Uterus (tissue), 4 donors: ENCODE measurements around the gene FBXO15. TPM values are rescaled to one million over a fixed set of nuclear protein-coding genes. Genes with fewer than 3 reads are reported as not detected.

Experiments used
- DNase-seq, 2 donors: peaks; one replicate each; pipeline ENCODE4 v3.0.0-alpha.2; 2019 to 2020
- H3K27ac ChIP-seq, 2 donors: fragments of 200-600 bp; sonication (generic); 1 replicate in 1 of 2; 2 replicates in 1 of 2; pipeline ENCODE4 v1.5.1; 2016 to 2018
- H3K27me3 ChIP-seq, 2 donors: fragments of 200-600 bp; sonication (generic); one replicate each; pipeline ENCODE4 v1.5.1; 2018 to 2019; ENCODE audit warnings: control low read depth in 1 of 2
- H3K36me3 ChIP-seq, 2 donors: fragments of 200-600 bp; sonication (generic); one replicate each; pipeline ENCODE4 v1.5.1; 2019; ENCODE audit warnings: control low read depth in 1 of 2
- H3K4me1 ChIP-seq, 2 donors: fragments of 200-600 bp; sonication (generic); one replicate each; pipeline ENCODE4 v1.5.1; 2018 to 2019; ENCODE audit warnings: control low read depth in 1 of 2
- H3K4me3 ChIP-seq, 2 donors: fragments of 200-600 bp; sonication (generic); 1 replicate in 1 of 2; 2 replicates in 1 of 2; pipeline ENCODE4 v1.5.1; 2018 to 2019; ENCODE audit warnings: mild to moderate bottlenecking in 1 of 2
- H3K9me3 ChIP-seq, 2 donors: fragments of 200-600 bp; sonication (generic); one replicate each; pipeline ENCODE4 v1.5.1; 2019; ENCODE audit warnings: control low read depth in 1 of 2
- CTCF ChIP-seq, 4 experiments: fragments of 200-600 bp in 2 of 4; fragments of 450-650 bp in 2 of 4; sonication (generic) in 2 of 4; IDR thresholded peaks; one replicate each; pipeline ENCODE4 v1.5.1; 2016 to 2019; ENCODE audit warnings: antibody characterized with exemption in 4 of 4, mild to moderate bottlenecking in 2 of 4, moderate library complexity in 1 of 4
- POLR2A ChIP-seq, 2 donors: fragments of 450-650 bp; IDR thresholded peaks; one replicate each; pipeline ENCODE4 v1.6.1; 2016; ENCODE audit warnings: antibody characterized with exemption in 2 of 2, mild to moderate bottlenecking in 1 of 2, moderate library complexity in 1 of 2
- intact Hi-C: fragments of 100-400 bp; cut with DNase I; formaldehyde crosslinking; loops from one replicate; pipeline ENCODE4 v1.15.1; 2023; ENCODE audit warnings: low total_unique reads
- total RNA-seq, 4 donors: library from RNA; depleted of rRNA in 3 of 4; stranded (reverse); fragments of >200 nt in 3 of 4; gene quantifications; one replicate each; pipeline versions ENCODE4 v1.1.0 to v1.2.4, GENCODE V29; 2014 to 2023
- donor health status: DM: yes; HTN: yes; CAD: no.

FBXO15 gene
- total RNA-seq, 4 donors from 2014 or later: 0.76 to 3.0 TPM; not detected in 2

DNA sequence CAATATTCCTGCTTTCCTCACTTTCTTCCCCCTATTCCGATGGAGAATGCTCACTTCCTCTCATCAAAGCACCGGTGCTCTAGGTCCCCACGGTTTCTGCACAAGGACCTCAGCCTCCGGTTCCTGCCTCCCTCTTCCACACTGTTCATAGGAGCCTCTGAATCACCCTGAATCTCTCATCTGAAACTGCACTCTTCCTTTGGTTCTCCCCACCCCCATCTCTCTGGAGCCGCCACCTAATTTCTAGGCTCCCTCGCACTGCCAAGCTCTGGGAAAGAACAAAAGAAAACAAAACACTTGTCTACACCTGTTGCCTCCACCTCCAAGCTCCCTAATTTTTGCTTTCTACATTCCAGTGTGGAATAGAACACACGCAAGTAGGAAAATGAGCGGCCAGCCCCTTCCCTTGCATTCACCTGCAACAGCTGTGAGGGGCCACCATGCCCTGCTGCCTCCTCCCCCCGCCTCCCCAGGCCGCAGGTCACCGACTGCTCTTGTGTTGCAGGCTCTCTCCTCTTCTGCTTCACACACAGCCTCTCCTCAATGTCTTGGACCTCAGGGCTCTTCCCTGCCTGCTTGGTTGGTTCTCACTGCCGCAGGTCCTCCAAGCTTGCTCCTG, 9.6 kb downstream of the FBXO15 start:
- Histone ChIP-seq H3K9me3 (no peaks in the 10 kb centered on the region), H3K27ac (no peak overlapping the region), H3K4me1 (no peaks in the 10 kb centered on the region), H3K36me3 (no peaks in the 10 kb centered on the region), H3K27me3 (no peaks in the 10 kb centered on the region), H3K4me3 (no peak overlapping the region)
- DNase-seq: no peak
- intact Hi-C loops: no loop called here
- no peak for TF ChIP-seq CTCF (IDR thresholded peaks at IDR 0.05)
- TF ChIP-seq POLR2A (IDR thresholded peaks at IDR 0.05): no peak

GRCh38 chr18:74132201-74132600, 15.4 kb downstream of the FBXO15 start:
- no peaks in the 10 kb centered on the region for H3K36me3 ChIP-seq
- DNase-seq: no peak
- no peak for TF ChIP-seq CTCF (IDR thresholded peaks at IDR 0.05)
- no peak for TF ChIP-seq POLR2A (IDR thresholded peaks at IDR 0.05)
- no peaks in the 10 kb centered on the region for H3K4me1 ChIP-seq
- H3K27me3 ChIP-seq: no peaks in the 10 kb centered on the region
- no peaks in the 10 kb centered on the region for H3K9me3 ChIP-seq
- H3K4me3 ChIP-seq: no peak overlapping the region
- intact Hi-C loops: no loop called here
- no peak overlapping the region for H3K27ac ChIP-seq

DNA sequence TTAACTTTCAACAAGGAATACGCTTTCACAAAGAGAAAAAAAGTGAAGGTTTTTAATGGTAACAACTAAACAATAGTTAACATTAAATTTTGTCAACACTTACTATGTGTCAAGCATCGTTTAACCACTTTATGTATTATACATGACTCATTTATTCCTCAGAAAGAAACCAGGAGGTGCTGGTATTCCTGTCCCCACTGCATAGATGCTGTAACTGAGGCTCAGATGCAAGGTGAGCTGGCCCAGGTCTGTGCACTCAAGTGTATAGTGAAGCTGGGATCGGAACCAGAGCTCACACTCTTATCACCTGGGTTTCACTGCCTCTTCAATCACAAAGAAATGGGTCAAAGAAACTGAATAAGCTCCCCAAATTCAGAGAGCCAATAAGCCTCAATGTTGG, 16.5 kb downstream of the FBXO15 start:
- no peak for DNase-seq
- TF ChIP-seq CTCF (IDR thresholded peaks at IDR 0.05) (no peak), POLR2A (IDR thresholded peaks at IDR 0.05) (no peak)
- Histone ChIP-seq H3K4me3 (no peak overlapping the region), H3K36me3 (no peaks in the 10 kb centered on the region), H3K27me3 (no peaks in the 10 kb centered on the region), H3K27ac (no peak overlapping the region), H3K9me3 (no peaks in the 10 kb centered on the region), H3K4me1 (no peaks in the 10 kb centered on the region)
- intact Hi-C loops: no loop called here

DNA sequence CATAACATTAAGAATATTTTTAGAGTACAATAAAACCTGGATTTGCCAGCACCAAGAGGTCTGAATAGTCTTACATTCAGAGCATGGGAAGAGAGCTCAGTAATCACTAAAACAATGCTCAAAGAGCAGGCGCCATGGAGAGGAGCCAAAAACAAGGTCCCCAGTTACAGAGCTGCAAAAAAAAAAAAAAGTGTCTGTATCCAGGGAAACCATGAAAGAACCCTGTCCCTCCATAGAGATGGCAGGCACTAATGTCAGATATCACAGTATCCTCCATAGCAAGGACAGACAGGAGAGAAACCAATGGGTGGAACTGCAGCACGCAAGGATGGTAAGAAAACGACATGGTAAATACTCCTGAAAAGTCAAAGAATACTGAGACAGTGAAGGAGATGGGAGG, 19.5 kb downstream of the FBXO15 start:
- H3K27ac ChIP-seq: no peak overlapping the region
- no peaks in the 10 kb centered on the region for H3K36me3 ChIP-seq
- H3K4me3 ChIP-seq: no peak overlapping the region
- H3K27me3 ChIP-seq: no peaks in the 10 kb centered on the region
- no peak for TF ChIP-seq CTCF (IDR thresholded peaks at IDR 0.05)
- TF ChIP-seq POLR2A (IDR thresholded peaks at IDR 0.05): no peak
- no peaks in the 10 kb centered on the region for H3K4me1 ChIP-seq
- H3K9me3 ChIP-seq: no peaks in the 10 kb centered on the region
- no peak for DNase-seq
- intact Hi-C loops: no loop called here

- H3K4me1 ChIP-seq: no peaks in the 10 kb centered on the region
- H3K27ac ChIP-seq: no peak overlapping the region
- H3K9me3 ChIP-seq: no peaks in the 10 kb centered on the region
- no peak for DNase-seq
- no peaks in the 10 kb centered on the region for H3K36me3 ChIP-seq
- no peaks in the 10 kb centered on the region for H3K27me3 ChIP-seq
- no peak overlapping the region for H3K4me3 ChIP-seq
- TF ChIP-seq POLR2A (IDR thresholded peaks at IDR 0.05) (no peak), CTCF (IDR thresholded peaks at IDR 0.05) (no peak)
- intact Hi-C loops: no loop called here
These were observed 20.7 kb downstream of the FBXO15 start for GRCh38 chr18:74126684-74127655.
